ENCODE measurements around the gene THOC2.

THOC2 gene

DNA sequence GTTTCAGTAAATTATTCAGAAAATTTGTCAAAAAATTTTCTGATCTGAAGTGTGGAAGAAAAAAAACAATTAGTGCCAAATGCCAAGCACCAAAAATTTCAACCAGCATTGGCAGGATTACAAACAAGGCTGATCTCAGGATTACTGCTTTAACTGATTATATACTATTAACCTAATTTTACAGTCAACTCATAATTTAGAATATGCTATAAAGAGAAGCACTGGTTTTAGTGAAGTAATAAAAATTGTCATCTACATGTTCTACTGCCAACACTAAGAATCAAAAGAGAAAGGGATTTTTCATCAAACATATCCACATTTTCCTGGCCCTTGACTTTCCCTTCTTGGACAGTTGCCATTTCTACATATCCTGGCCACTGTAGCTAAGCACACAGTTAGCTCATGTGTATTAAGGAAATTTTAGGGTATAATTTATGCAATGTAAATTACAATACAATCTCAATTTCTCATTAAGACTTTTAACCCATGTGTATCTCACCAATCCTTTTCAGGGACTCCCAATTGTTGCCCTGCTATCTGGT is 33.8 kb downstream of the THOC2 start:
- Histone ChIP-seq H3K79me2 (ENCODE audit: low read length) (peaks cover 1% of the 10 kb centered on the region; the same call in 1 of the 2 replicates), H3K4me3 (ENCODE audit: low read length) (no peak overlapping the region), H4K20me1 (ENCODE audit: insufficient read depth, low read length) (no peaks in the 10 kb centered on the region), H3K27me3 (ENCODE audit: low read depth, low read length) (no peaks in the 10 kb centered on the region), H2AFZ (ENCODE audit: low read depth, low read length) (no peak overlapping the region), H3K9ac (ENCODE audit: low read length) (no peak overlapping the region), H3K9me3 (ENCODE audit: insufficient read depth, low read length) (no peaks in the 10 kb centered on the region), H3K36me3 (replicated peaks; ENCODE audit: low read depth, low read length) (peaks cover 6% of the 10 kb centered on the region), H3K4me2 (ENCODE audit: low read length) (no peak overlapping the region), H3K4me1 (ENCODE audit: low read length) (peaks cover under 1% of the 10 kb centered on the region; the same call in 1 of the 2 replicates), H3K27ac (ENCODE audit: low read length) (no peak overlapping the region)
- no peak for TF ChIP-seq EZH2phosphoT487 (IDR thresholded peaks at IDR 0.05; ENCODE audit: low read depth)
- TF ChIP-seq, protein P1, sequence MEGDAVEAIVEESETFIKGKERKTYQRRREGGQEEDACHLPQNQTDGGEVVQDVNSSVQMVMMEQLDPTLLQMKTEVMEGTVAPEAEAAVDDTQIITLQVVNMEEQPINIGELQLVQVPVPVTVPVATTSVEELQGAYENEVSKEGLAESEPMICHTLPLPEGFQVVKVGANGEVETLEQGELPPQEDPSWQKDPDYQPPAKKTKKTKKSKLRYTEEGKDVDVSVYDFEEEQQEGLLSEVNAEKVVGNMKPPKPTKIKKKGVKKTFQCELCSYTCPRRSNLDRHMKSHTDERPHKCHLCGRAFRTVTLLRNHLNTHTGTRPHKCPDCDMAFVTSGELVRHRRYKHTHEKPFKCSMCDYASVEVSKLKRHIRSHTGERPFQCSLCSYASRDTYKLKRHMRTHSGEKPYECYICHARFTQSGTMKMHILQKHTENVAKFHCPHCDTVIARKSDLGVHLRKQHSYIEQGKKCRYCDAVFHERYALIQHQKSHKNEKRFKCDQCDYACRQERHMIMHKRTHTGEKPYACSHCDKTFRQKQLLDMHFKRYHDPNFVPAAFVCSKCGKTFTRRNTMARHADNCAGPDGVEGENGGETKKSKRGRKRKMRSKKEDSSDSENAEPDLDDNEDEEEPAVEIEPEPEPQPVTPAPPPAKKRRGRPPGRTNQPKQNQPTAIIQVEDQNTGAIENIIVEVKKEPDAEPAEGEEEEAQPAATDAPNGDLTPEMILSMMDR (IDR thresholded peaks at IDR 0.05; ENCODE audit: low read depth, low read length), result no peak

- Histone ChIP-seq H3K9ac (ENCODE audit: low read length) (no peak overlapping the region), H3K4me2 (ENCODE audit: low read length) (no peak overlapping the region), H3K27ac (ENCODE audit: low read length) (no peak overlapping the region), H3K36me3 (replicated peaks; ENCODE audit: low read depth, low read length) (peaks cover 12% of the 10 kb centered on the region), H3K4me1 (ENCODE audit: low read length) (no peaks in the 10 kb centered on the region), H3K4me3 (ENCODE audit: low read length) (no peak overlapping the region), H3K9me3 (ENCODE audit: insufficient read depth, low read length) (no peaks in the 10 kb centered on the region), H4K20me1 (ENCODE audit: insufficient read depth, low read length) (no peaks in the 10 kb centered on the region), H2AFZ (ENCODE audit: low read depth, low read length) (no peak overlapping the region), H3K79me2 (ENCODE audit: low read length) (no peaks in the 10 kb centered on the region), H3K27me3 (ENCODE audit: low read depth, low read length) (no peaks in the 10 kb centered on the region)
- TF ChIP-seq, protein P1 (IDR thresholded peaks at IDR 0.05; ENCODE audit: low read depth, low read length), result no peak
- no peak for TF ChIP-seq EZH2phosphoT487 (IDR thresholded peaks at IDR 0.05; ENCODE audit: low read depth)
These were observed 36.5 kb downstream of the THOC2 start for GRCh38 chrX:123696334-123696733.

DNA sequence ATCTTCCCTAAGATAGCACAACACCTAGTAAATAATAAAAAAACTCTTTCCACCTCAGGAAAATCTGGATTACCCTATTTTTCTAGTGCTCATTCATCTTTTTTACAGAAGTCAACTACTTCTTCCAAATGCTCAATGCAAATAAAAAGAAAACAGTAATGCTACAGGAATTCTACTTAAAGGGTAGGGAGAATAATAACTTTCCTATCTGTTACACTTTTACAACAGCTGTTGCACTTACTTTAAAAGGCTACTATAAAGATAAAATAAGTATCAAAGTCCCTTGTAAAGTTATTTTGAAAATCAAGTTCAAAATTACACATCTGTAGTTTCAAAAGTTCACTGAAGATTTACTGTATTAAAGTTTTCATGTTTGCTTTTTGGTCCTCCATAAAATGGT is 37.6 kb downstream of the THOC2 start:
- Histone ChIP-seq H3K79me2 (ENCODE audit: low read length) (no peaks in the 10 kb centered on the region), H3K4me2 (ENCODE audit: low read length) (no peak overlapping the region), H3K27me3 (ENCODE audit: low read depth, low read length) (no peaks in the 10 kb centered on the region), H3K4me1 (ENCODE audit: low read length) (no peaks in the 10 kb centered on the region), H2AFZ (ENCODE audit: low read depth, low read length) (no peak overlapping the region), H3K9me3 (ENCODE audit: insufficient read depth, low read length) (no peaks in the 10 kb centered on the region), H3K9ac (ENCODE audit: low read length) (no peak overlapping the region), H3K36me3 (replicated peaks; ENCODE audit: low read depth, low read length) (peaks cover 15% of the 10 kb centered on the region), H3K27ac (ENCODE audit: low read length) (no peak overlapping the region), H4K20me1 (ENCODE audit: insufficient read depth, low read length) (no peaks in the 10 kb centered on the region), H3K4me3 (ENCODE audit: low read length) (no peak overlapping the region)
- TF ChIP-seq, protein P1 (IDR thresholded peaks at IDR 0.05; ENCODE audit: low read depth, low read length), result no peak
- no peak for TF ChIP-seq EZH2phosphoT487 (IDR thresholded peaks at IDR 0.05; ENCODE audit: low read depth)

- no peak overlapping the region for H3K27ac ChIP-seq (ENCODE audit: low read length)
- TF ChIP-seq EZH2phosphoT487 (IDR thresholded peaks at IDR 0.05; ENCODE audit: low read depth), result no peak
- TF ChIP-seq, protein P1 (IDR thresholded peaks at IDR 0.05; ENCODE audit: low read depth, low read length), result no peak
- no peaks in the 10 kb centered on the region for H4K20me1 ChIP-seq (ENCODE audit: insufficient read depth, low read length)
- no peaks in the 10 kb centered on the region for H3K79me2 ChIP-seq (ENCODE audit: low read length)
- H2AFZ ChIP-seq (ENCODE audit: low read depth, low read length), result no peak overlapping the region
- H3K9ac ChIP-seq (ENCODE audit: low read length), result no peak overlapping the region
- peaks cover 15% of the 10 kb centered on the region for H3K36me3 ChIP-seq (replicated peaks; ENCODE audit: low read depth, low read length)
- H3K4me1 ChIP-seq (ENCODE audit: low read length), result no peaks in the 10 kb centered on the region
- H3K4me3 ChIP-seq (ENCODE audit: low read length), result no peak overlapping the region
- no peaks in the 10 kb centered on the region for H3K27me3 ChIP-seq (ENCODE audit: low read depth, low read length)
- no peaks in the 10 kb centered on the region for H3K9me3 ChIP-seq (ENCODE audit: insufficient read depth, low read length)
- H3K4me2 ChIP-seq (ENCODE audit: low read length), result no peak overlapping the region
These were observed 41.1 kb downstream of the THOC2 start for GRCh38 chrX:123691776-123692175.
